PC-3 (cell line): ENCODE measurements around the gene ALG1L2.
"Not testable (repeated sequence)": the region's sequence is repeated elsewhere in the genome, so short reads cannot be mapped to it uniquely, and the experiment has no call there.

ENCODE experiments used
- EZH2 ChIP-seq: fragments of 300-600 bp; sonication (generic); IDR thresholded peaks from one replicate; pipeline ENCODE4 v1.6.1; 2017; ENCODE audit warnings: antibody characterized with exemption, mild to moderate bottlenecking, low read length; ENCODE audit not compliant: unreplicated experiment
- EZH2phosphoT487 ChIP-seq: fragments of 300-600 bp; sonication (generic); IDR thresholded peaks from 2 replicates; pipeline ENCODE4 v1.6.1; 2018; ENCODE audit warnings: mild to moderate bottlenecking, antibody characterized with exemption, low read length, borderline replicate concordance
- TF ChIP-seq, protein P1 (sequence below): fragments of 300-600 bp; sonication (generic); conservative IDR thresholded peaks from 2 replicates; pipeline ENCODE4 v1.5.1; 2017; ENCODE audit warnings: antibody characterized with exemption, low read depth, mild to moderate bottlenecking, low read length

- TF ChIP-seq, protein P1, sequence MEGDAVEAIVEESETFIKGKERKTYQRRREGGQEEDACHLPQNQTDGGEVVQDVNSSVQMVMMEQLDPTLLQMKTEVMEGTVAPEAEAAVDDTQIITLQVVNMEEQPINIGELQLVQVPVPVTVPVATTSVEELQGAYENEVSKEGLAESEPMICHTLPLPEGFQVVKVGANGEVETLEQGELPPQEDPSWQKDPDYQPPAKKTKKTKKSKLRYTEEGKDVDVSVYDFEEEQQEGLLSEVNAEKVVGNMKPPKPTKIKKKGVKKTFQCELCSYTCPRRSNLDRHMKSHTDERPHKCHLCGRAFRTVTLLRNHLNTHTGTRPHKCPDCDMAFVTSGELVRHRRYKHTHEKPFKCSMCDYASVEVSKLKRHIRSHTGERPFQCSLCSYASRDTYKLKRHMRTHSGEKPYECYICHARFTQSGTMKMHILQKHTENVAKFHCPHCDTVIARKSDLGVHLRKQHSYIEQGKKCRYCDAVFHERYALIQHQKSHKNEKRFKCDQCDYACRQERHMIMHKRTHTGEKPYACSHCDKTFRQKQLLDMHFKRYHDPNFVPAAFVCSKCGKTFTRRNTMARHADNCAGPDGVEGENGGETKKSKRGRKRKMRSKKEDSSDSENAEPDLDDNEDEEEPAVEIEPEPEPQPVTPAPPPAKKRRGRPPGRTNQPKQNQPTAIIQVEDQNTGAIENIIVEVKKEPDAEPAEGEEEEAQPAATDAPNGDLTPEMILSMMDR = not testable (repeated sequence)
- not testable (repeated sequence) for TF ChIP-seq EZH2, EZH2phosphoT487
These were observed 31.1 kb downstream of the ALG1L2 start for GRCh38 chr3:130112748-130113073.
